Activated CD4-positive, alpha-beta T cell treated with anti-CD3 and anti-CD28 coated beads, Interleukin-2, amount 50 U/mL, for 24 hours (primary cell): Measurements from ENCODE around the gene SHC1.
"Not testable (repeated sequence)": the region's sequence is repeated elsewhere in the genome, so short reads cannot be mapped to it uniquely, and the experiment has no call there.

Experiments used
- DNase-seq, 2 donors: peaks; one replicate each; pipeline ENCODE4 v3.0.0-alpha.2; 2020; ENCODE audit warnings: low read depth in 1 of 2, low spot score in 1 of 2

The SHC1 gene

DNA sequence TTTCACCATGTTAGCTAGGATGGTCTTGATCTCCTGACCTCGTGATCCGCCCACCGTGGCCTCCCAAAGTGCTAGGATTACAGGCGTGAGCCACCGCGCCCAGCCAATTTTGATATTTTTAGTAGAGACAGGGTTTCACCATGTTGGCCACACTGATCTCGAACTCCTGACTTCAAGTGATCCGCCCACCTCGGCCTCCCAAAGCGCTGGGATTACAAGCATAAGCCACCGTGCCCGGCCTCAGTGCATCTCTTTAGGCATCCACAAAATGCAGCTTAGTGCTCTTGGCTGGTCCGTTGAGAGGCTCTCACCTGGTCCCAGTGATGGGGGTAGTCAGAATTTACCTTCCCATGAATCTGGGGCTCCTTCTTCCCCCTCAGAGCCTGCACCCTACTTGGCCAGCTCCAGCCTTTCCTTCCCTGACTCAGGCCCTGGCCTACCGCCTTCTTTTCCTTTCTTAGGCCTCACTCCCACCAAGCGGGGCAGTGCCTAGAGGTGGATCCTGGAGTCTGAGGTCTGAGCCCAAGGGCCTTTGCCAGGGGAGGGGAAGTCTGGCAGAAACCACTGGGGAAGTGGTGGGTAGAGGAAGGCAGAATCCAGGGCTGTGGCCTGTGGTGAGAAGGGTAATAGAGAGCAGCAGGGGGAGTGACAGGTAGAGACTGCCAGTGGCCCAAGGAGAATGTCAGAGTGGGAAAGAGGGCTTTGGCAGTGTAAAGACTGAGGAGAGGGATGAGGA, 26.6 kb upstream of the SHC1 start:
- DNase-seq, result no peak

DNA sequence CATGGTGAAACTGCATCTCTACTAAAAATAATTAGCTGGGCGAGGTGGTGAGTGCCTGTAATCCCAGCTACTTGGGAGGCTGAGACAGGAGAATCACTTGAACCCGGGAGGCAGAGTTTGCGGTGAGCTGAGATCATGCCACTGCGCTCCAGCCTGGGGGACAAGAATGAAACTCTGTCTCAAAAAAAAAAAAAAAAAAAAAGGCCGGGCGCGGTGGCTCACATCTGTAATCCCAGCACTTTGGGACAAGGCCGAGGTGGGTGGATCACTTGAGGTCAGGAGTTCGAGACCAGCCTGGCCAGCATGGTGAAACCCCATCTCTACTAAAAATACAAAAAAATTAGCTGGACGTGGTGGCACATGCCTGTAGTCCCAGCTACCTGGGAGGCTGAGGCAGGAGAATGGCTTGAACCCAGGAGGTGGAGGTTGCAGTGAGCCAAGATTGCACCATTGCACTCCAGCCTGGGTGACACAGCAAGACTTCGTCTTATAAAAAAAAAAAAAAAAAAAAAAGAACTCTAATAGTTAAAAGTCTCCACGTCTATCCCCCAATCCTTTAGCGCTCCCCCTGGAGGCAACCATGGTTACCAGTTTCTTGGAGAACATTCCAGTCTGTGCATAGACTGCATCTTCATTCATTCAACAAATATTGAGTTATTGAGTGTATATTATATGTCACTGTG, 24.9 kb upstream of the SHC1 start:
- not testable (repeated sequence) for DNase-seq

DNA sequence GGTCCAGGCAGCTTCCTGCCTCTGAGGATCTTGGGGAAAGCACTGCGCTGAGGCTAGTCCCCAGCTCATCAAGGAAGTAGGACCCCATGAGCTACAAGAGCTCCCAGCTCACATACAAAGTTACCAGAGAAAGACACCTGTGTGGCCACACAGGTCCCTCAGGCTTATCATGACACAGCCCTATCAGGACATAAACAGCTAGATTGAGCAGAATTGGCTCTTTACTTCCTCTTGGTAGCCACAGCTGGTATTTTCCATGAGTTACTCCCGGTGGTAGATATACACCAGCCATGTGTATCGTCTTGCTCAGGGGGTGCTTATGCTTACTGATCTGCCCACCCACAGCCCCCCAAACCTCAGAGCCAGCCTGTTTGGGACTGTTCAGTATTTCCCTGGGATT, 24.0 kb upstream of the SHC1 start:
- no peak for DNase-seq

- DNase-seq, result no peak
Measured at GRCh38 chr1:154994269-154994587, 23.7 kb upstream of the SHC1 start.

DNA sequence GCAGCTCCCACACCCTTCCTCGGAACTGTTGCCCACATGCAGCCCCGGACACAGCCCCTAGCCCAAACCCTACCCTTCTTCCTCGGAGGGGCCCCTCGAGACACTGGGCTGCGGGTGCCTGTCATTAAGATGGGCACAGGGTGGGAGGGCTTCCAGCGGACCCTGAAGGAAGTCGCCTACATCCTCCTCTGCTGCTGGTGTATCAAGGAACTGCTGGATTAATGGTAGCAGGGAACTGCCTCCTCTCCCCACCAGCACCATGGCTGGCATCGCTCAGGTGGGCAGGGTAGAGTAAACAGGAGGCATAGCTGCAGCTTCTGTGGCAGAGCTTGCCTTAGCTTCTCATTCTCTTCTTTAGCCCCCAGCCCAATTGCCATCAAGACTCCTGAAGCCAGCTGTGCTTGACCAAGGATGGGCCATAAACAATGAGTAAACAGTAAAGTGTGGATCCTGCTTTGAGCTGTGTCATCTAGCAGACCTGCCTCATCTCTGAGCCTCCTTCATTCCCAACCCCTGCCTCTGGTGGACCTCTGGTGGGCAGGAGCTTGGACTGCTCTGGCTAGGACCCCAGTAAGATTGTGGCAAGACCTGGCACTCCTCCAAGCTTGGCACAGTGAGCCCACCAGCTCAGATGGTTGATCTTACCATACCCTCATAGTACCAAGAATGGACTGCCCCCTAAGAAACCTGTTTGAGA, 23.2 kb upstream of the SHC1 start, which contains the start of gene LENEP:
Gene LENEP (plus strand): TSS at position 15 of the 697 bp plus-strand sequence. CDS start 22 bp downstream, at position 37.
- no peak for DNase-seq

GRCh38 chr1:154992721-154993571, 22.4 kb upstream of the SHC1 start:
- DNase-seq, result no peak

DNA sequence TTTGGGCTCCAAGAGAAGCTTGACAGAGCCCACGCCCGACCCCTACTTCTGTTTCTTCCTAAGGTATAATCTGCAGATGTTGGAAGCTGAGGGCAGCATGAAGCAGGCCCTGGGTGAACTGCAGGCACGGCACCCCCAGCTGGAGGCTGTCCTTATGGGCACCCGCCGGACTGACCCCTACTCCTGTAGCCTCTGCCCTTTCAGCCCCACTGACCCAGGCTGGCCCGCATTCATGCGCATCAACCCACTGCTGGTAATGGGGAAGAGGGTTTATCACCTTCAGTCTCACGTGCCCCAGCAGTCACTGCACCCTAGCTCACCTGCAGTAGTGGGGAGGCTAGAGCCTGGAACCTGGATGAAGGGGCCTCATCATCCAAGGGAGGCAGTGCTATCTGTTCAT, 19.7 kb upstream of the SHC1 start:
- no peak for DNase-seq

- no peak for DNase-seq
Measured at GRCh38 chr1:154989195-154989860, 18.8 kb upstream of the SHC1 start.

DNA sequence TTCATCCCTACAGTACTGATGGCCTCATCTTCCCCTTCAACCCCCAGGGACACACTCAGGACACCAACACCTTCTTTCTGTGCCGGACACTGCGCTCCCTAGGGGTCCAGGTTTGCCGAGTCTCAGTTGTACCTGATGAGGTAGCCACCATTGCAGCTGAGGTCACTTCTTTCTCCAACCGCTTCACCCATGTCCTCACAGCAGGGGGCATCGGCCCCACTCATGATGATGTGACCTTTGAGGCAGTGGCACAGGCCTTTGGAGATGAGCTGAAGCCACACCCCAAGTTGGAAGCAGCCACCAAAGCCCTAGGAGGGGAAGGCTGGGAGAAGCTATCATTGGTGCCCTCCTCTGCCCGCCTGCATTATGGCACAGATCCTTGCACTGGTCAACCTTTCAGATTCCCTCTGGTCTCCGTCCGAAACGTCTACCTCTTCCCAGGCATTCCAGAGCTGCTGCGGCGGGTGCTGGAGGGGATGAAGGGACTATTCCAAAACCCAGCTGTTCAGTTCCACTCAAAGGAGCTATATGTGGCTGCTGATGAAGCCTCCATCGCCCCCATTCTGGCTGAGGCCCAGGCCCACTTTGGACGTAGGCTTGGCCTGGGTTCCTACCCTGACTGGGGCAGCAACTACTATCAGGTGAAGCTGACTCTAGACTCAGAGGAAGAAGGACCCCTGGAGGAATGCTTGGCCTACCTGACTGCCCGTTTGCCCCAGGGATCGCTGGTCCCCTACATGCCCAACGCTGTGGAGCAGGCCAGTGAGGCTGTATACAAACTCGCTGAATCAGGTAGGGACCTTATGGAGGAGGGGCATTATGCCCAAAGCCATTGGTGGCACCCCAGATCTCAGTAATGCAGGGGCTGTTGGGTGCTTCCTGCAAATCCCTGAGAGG, 17.8 kb upstream of the SHC1 start:
- no peak for DNase-seq

DNA sequence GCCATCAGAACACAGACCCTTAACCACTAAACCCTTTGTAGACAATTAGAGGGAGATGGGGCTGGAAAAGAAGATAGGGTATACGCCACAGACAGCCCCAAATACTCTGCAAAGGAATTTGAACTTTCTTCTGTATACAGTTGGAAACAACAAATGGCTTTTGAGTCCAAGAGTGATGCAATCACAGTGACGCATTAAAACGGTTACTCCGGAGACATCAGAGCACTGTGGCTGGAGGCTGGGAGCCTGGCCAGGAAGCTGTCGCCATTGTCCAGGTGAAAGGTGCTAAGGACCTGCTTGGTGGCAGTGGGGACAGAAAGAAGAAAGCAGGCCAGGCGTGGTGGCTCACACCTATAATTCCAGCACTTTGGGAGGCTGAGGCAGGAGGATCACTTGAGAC, 16.8 kb upstream of the SHC1 start:
- no peak for DNase-seq

GRCh38 chr1:154986736-154987135, 16.2 kb upstream of the SHC1 start:
- not testable (repeated sequence) for DNase-seq

DNA sequence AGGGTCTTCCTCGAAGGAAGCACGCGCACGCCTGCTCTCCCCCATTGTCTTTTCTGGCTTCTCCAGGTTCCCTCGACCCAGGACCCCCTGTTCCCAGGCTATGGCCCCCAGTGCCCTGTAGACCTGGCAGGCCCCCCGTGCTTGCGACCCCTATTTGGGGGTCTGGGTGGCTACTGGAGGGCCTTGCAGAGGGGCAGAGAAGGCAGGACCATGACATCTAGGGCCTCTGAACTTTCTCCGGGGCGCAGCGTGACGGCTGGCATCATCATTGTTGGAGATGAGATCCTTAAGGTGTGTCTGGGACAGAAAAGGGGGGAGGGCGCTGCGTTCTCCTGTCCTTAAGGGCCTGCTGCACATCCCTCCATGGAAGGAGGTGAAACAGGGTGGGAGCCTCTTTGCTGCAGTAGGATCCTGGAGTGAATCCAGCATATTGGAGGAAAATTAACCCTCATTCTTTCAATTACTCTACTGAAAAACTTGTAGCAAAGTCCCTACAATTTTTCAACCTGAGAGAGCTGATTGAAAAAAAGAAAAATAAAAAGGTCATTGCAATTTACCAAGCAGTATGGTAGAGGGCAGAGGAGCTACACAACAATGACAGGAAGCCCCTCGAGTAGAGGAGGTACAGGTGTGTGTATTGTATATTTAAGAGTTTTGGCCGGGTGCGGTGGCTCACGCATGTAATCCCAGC, 13.4 kb upstream of the SHC1 start:
- no peak for DNase-seq

DNA sequence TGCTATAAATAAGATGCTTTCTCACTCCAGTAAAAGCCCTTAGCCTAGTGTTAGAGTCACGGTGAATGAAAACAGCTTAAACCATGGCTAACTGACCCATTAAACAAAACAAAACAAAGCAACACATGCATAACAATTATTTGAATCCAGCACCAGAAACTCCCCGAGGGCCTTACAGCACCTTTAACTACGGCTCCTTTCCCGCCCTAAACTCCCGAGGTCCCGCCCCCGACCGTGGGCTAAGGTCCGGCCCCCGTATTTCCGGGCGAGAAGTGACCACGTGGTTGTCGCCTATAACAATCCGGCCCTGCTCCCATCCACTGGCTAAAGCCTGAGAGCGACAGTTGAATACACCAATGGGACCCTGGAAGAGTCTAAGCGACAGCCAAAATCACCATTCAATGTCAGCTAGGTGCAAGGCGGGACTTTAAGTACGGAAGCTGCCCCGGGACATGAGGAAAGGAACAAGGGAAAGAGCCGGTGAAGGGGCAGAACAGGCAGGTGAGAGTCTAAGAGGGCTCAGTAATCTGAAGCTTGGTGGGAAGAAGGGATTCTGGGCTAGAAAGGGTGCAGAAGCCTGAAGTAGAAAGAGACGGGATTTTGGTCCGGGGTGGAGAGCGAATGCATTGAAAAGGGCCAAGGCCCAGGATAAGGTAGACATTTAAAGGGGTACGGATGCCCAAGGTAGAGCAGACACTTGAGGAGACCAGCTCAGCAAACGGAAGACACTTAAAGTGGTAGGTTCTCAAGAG, 12.5 kb upstream of the SHC1 start, which contains the start of gene FLAD1:
Gene FLAD1 (plus strand): TSS at position 448 of the 752 bp plus-strand sequence. CDS start 351 bp downstream, outside the sequence.
- DNase-seq, result peak; percentile 74 to 97

DNA sequence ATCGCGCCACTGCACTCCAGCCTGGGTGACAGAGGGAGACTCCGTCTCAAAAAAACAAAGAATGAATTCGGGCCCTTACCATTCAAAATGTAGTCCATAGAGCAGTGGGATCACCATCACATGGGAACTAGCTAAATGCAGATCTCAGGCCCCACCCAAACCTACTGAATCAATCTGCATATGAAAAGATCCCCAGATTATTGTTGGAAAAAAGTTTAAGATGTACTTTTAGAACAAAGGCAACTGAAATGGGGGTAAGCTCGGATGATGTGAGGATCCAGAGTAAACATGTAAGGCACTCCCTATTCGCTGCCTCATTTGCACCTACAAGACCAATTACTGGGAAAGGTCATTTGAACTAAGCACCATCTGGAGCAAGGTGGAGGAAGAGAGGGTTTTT, 11.8 kb upstream of the SHC1 start:
- no peak for DNase-seq

- no peak for DNase-seq
Measured at GRCh38 chr1:154978360-154978759, 7.8 kb upstream of the SHC1 start.

DNA sequence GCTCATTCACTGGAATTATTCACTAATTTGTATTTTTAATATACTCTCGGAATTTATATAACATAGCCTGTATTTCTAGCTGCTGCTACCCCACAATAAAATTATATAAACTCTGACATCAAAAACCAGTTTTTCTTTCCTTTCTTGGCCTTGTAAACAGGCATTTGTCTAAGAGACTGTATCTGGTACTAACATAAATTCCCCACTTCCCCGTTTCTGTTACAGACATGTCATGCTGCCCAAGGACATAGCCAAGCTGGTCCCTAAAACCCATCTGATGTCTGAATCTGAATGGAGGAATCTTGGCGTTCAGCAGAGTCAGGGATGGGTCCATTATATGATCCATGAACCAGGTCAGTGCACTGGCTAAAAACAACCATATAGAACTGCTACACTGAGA, 7.2 kb upstream of the SHC1 start:
- not testable (repeated sequence) for DNase-seq

DNA sequence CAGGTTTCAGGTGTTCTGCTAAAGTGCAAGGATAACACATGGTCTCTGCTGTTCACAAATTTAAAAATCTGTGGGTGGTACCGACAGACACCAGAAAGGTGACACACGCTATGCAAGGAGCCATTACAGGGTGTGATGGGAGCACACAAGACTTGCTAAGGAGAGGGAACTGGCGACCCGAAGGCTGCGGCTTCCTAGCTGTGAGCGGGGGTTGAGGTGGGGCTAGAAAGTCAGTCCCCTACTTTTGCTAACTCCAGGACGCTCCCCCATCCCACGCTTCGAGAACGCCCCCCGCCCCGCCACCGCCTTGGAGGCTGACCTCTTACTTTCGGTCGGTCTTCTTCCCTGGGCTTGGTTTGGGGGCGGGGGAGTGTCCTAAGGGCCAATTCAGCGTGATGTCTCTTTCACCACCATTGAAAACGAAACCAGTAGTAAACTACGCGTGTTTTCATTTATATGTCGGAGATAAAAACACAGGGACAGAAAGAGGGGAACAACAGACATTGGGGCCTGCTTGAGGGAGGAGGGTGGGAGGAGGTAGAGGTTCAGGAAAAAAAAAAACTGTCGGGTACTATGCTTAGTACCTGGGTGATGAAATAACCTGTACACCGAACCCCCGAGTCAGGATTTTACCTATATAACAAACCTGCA, 5.0 kb upstream of the SHC1 start:
- peak in 1 of 2 donors; percentile 37 for DNase-seq
